GM20431 (cell line): ENCODE data around the gene DAAM1.

ENCODE experiments used
- in situ Hi-C: fragments of 300-500 bp; cut with MseI, MboI; formaldehyde crosslinking; loops from one replicate; pipeline ENCODE4 v1.15.0; 2020; ENCODE audit warnings: low sequenced_read_pairs; ENCODE audit not compliant: unreplicated experiment

DAAM1 gene

DNA sequence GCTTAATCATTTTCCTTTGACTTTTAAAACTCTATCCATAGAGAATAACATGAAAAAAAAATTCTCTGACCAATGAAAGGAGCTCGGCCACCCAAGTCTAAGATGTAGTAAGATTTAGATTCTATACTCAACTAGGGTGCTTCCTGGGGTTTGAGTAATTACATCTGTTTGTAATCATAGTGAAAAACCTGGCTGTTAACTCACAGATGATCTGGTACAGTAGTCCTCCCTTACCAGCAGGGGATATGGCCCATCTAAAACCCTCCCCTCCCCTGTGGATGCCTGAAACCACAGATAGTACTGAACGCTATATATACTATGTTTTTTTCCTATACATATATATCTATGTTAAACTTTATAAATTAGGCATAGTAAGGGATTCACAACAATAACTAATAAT, 89.2 kb downstream of the DAAM1 start:
- in situ Hi-C loops: no loop called here

DNA sequence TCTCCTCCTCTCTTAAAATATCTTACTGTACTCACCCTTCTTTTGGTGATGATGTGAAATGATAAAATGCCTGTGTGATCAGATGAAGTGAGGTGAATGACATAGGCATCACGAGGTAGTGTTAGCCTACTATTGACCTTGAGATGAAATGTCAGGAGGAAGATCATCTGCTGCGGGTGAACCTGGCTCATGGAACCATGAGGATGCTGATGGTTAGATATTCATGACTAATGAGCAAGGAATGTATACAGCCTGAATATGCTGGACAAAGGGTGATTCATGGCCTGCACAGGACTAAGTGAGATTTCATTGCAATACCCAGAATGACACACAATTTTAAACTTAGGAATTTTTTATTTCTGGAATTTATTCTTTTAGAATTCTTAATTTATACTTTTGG, 89.6 kb downstream of the DAAM1 start:
- in situ Hi-C loops: no loop called here

DNA sequence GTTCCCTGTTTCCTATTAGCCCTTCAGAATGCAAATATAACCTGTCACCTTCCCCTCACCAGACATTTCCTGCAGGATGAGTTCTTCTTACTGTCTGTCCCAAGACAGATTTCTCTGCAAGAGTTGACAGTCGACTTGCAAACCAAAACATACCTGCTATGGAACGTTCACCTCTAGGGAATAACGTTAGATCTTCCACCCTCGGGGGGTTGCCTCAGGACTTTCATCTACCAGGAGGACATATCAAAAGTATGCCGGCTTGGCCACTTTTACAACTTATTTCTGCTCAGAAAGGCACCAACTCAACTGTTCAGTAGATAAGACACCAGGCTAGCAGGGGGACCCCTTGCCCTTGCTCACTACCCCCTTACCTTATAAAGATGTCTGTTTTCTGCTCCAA, 92.5 kb downstream of the DAAM1 start:
- in situ Hi-C loops: no loop called here

DNA sequence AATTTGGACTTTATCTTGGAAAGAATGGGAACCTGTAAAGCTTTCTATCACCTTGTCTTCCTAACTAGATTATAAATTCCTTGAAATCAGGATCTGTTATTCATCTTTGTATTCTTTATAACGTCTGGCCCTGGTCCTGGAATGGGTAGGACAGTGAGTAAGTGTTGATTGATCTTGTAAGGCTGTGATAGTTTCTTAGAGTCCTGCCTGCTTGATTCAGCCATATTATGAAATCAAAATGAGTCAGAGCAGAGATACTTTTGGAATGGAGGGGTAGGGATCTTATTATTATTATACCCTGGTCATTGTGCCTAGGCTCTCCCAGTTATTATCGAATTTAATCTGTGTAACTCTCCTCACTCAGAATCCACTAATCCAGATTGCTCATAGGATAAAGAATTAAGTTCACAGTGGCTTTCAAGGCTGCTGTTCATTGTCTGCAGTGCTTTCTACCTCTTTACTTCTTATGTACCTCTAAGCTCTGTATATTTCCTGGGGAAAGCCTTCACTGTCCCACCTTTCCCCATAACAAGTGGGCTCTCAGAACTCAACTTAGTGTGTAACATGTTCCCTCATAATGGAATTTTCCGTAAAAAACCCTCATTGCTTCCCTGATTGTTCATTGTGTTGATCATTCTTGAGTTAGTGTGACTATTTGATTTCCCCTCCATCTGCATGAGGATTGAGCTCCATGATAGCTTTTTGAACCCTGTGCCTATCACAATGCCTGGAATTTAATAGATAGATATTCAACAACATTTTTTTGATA, 93.3 kb downstream of the DAAM1 start:
- in situ Hi-C loops: no loop called here

DNA sequence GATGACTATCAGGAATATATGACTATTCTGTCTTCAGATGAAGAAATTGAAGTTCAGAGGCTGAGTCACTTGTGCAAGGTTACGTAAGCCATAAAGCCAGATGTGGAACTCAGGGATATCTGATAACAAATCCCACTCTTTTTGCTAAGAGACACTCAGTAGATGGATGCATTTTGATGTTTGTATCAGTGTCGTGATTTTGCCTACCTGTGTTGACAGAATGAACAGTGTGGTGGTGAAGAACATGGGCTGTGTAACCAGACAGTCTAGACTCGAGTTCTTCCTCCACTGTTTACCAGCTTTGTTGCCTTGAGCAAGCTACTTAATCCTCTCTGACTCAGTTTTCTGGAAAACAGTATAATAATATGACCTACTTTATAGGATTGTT, 93.9 kb downstream of the DAAM1 start:
- in situ Hi-C loops: no loop called here

DNA sequence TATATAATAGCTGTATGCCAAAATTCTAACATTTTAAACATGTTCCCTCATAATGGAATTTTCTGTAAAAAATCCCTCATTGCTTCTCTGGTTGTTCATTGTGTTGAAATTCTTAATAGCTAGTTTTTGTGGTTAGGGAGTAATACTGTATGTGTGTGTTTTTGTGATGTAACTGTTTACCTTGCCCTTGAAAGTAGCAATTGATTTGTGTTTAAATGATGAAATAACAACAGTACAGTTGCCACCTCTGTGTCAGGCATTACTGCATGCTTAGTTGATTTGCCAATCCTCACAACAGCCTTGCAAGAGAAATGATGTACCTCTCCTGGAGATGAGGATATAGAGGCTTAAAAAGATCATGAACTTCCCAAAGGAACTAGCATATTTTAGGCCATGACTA, 94.9 kb downstream of the DAAM1 start:
- in situ Hi-C loops: no loop called here

DNA sequence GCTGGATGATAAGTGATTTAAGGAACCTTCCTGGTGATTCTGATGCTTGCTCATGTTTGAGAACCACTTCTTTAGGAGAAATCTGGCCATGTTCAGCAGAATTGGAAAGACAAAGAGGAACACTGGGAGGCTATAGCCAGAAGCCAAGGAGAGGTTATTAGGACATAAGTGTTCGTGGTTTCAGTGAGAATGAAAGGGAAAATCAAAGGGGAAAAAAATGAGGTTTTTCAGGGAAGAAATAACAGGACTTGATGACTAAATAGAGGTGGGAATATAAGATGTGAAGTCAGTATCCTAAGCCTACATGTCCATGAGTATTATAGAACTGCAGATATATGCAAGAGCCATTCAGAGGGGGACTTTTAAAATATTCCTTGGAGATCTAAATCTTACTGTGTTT, 95.6 kb downstream of the DAAM1 start:
- in situ Hi-C loops: no loop called here

DNA sequence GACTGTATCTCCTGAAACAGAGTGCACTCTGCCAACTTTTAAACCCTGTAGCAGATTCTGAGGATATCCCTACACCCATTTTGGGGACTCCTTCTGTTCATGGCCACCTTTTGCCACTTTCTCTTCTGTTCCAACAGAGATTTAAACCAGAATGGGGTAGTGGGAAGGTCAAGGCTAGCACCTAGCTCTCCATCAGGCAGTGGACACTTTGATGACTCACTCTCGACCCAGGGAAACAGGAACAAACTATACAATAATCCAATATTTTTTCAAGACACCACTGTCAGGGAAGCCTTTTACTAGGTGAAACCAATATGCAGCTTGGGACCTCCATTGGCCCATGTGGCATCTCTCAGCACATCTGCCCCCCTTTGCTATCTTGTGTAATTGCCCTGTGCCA, 103.6 kb downstream of the DAAM1 start:
- in situ Hi-C loops: no loop called here

DNA sequence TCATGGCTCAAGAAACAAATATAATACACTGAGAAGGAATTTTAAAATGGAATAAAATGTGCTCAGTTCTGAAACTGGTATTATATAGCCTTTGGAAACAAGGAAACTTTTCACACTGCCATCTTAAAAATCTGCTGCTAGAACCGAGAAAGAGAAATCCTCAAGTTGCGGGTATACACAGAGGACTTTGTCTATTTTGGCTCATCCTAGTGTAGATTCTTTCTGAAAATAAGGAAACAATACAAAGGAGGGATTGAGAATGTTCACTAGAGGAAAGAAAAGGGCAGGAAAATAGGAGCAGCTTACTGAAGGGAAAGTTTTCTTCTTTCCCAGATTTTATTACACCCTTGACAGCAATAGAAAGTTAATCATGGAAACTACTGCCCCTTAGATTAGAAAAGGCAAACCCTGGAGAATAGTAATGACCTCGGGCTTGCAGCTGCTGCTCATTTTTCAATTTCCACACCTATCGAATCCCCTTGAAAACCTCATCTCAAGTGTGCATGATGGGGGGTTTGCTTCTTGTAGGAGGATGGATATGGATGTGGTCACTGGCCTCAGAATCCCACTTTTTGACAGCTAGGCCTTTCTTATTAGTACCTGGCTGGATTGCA, 104.6 kb downstream of the DAAM1 start:
- in situ Hi-C loops: no loop called here

DNA sequence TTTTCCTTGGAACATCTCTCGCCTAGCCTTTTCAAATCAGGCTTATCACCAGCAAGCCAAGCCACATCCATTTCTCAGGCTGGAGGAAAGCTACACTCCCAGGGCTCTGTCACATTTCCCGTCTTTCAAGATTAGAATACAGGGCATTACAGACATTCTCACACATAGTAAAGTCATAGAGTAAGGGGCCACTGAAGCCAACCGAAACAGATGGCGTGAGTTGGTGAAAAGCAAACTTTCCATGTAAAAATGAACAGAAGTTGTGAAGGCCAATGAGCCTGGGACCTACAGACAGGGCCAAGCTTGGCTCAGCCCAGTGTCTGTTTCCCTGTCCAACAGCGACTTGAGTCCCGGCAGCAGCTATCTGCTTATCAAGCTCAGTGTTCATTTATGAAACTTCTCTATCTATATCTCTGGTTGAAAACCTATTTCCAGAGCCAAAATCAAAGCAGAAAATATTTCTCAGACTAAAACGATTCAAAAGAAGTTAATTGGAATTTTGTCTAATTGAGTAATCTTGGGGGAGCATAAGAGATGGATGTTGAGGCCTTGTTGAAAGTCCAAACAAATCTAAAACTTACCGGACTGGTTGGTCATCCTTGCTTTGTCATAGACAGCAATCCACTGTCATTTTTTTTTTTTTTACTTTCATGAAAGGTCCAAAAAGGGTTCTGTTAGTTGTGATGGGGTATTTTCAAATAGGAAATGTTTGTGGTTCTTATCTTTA, 105.6 kb downstream of the DAAM1 start:
- in situ Hi-C loops: no loop called here

DNA sequence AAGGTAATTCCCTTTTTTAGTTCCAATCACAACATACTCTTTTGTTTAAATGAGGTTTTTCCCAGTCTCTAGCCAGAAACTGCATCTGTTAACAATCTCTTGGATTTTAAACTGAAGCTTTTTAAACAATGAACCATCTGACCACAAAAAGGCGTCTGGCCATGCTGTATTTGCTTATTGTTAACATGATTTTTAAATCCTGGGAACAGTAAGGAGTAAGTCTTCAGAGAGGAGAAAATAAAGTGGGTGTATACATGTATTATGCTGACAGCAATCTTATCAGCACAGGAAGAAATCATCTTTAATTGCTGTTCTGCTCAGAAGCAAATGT, 106.2 kb downstream of the DAAM1 start:
- in situ Hi-C loops: no loop called here

DNA sequence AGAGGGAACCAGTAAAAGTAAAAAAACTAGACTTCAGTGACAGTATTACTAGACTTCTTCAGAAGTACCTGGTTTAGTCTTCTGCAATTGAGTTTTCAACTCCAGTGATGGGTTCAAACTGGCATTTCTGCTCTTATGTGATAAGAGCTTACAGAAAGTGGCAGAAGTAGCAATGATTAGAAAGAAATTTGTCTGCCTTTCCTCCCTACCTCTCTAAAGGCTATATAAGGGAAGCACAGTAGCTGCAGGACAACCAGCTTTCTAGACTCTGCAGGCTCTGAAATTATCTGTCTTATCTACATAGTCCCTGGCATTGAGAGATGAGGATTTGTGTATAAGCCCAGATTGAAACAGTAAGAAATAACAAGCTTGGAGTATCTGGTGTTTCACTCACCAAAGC, 107.5 kb downstream of the DAAM1 start:
- in situ Hi-C loops: no loop called here

DNA sequence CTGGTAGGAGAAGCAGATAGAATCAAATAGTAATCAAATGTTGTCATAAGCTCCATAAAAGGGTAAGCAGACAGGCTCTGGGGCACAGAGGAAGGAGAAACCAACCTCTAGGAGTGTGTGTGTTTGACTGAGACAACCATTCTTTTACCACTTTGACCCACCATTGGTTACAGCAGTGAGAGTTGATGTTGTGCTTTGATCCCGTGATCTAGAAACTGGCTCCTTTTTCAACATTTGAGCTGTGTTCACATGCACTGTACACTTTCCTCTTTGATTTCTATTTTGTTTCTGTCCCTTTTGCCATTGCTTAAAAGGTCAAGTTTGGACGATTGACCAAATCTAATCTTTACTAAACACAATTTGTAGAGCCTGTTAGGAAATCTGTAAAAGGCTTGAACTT, 108.0 kb downstream of the DAAM1 start:
- in situ Hi-C loops: no loop called here

DNA sequence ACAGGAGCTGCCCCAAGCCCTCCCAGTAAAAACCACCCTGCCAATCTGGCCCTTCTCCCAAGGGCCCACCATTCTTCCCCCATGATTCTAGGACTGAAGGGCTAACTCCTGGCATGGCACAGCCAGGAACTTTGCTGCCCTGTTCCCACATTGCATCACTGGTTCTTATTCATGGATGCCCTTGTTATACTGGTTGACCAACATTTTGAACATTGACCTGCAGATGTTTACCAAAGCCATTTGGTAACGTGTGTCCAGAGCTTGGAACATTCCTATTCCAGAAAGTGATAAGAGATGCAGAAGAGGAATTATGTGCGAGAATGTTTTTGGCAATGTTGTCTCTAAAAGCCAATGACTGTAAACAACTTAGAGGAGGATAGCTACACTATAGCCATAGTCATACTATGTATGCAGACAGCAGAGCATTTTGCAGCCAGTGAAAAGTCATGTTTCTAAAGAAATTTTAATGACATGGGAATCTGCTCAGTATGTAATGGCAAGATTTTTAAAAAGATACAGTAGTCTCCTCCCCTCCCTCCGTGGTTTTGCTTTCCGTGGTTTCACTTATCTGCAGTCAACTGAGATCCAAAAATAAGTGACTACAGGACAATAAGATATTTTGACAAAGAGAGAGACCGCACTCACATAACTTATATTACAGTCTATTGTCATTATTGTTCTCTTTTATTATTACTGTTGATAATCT, 108.8 kb downstream of the DAAM1 start:
- in situ Hi-C loops: no loop called here

DNA sequence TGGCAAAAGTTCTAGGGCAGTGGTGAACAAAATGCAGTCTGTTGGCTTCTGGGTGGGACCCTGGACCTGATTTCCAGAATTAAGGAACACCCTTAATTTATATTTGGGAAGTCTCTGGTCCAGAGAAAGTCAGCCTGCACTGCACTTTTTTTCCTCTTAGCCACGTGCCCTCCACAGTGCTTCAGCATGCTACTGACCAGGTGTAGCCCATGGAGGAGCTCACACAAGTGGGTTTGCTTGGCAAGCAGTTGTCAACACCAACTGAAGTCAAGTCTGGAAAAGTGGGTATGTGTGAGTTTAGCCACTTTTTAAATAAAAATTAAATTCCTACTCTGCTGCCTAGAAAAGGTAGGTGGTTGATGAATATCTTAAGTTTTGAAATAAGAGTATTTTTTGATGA, 111.3 kb downstream of the DAAM1 start:
- in situ Hi-C loops: no loop called here

DNA sequence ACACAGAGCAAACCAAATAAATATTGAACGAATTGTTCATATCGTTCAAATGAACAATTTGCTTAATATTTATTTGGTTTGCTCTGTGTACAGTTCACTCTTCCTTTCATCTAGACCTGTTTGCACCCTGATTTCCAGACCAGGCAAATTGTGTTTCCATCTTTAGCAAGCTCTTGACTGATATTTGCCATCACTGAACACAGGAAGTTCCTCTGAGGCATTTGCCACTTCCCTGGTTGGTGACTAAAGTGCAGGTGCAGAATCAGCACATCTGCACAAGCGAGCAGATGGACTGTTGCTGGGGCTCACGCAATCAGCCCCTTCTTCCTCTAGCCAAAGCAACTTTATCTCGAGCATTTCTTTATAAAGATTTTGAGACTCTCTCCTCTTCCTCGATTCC, 112.9 kb downstream of the DAAM1 start:
- in situ Hi-C loops: no loop called here

DNA sequence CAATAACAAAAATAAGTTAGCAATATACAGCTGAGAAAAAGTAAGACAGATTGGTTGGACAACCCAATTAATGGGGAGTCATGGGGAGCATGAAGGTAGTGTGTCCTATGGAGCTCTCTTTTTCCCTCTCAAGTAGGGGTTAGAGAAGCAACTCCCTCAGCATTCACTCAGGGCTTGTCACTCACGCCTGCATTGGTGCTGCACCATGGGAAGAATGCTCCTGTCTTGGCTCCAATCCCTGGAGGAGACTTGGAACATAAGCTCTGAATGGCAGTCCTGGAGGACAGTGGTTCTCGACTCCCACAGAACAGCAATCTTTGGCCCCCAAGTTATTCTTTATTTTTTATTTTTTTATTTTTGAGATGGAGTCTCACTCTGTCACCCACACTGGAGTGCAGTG, 113.8 kb downstream of the DAAM1 start:
- in situ Hi-C loops: no loop called here

DNA sequence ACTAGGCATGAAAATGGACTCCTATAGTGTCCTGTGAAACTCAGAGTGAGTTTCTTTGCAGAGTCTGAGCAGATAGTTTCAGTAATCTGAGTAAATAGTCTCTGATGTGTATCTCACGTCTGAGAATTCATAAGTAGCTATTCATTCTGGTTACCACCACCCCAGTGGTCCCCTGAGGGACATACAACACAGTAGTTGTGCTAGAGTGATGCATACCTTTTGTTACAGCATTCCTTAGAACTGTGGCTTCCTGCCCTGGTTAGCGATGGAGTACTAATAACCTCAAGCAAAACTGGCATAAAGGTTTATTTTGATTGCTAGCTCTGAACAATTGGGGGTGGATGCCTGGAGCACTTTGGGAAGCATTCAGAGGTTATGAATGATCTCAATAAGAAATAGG, 114.7 kb downstream of the DAAM1 start:
- in situ Hi-C loops: no loop called here

DNA sequence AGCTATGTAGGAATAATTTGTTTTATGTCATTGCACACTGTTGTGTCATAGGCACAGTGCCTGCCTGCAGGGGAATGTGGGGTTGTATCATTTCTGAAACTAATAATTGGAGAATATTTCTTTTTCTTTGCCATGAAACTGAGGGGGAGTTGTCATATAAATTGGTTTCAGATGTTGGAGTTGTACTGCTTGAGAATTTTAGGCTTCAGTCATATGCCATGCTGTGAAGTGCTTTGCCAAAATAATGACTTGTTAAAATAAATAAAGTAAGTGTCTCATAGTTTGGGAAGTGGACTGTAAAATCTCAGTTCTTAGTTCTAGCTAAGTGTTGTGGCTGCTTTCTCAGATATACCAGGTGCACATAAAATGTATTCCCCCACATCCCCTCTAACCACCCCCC, 116.8 kb downstream of the DAAM1 start:
- in situ Hi-C loops: no loop called here

DNA sequence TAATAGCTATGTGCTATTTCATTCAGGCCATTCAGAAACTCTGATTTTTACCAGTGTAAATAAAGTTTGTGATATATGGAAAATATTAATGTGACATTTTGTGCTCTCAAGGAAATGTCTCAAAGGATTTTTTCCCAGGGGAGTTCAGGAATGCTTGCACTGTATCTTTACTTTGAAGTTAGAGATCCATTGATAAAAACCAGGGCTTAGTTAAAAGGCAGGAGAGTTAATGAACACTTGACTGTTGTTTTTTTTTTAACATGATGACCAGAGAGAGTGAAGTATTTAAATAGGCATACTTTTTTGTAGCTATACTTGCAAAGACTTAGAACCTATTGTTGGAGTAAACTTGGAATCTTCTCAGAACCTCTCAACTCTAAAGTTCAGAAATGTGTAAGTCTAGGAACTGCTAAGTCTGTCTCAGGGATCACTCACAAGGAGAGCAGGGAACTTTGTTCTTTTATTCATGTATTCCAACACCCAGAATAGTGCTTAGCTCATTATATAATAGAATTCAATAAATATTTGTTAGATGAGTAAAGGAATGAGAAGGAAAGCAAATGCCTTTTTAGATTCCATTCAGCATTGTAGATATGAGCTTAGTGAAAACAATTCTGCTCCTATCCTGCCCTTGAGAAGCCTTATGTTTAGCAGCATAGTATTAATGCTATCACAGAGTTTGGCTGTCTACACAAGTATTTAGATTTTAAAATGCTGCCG, 117.5 kb downstream of the DAAM1 start:
- in situ Hi-C loops: no loop called here
